ENCODE data around the gene OSBPL2. TPM values are rescaled to one million over a fixed set of nuclear protein-coding genes. Genes with fewer than 3 reads are reported as not detected.

OSBPL2 gene
- total RNA-seq, 4 donors from 2014 or later = 52.8 to 86.7 (median 64.2) TPM

DNA sequence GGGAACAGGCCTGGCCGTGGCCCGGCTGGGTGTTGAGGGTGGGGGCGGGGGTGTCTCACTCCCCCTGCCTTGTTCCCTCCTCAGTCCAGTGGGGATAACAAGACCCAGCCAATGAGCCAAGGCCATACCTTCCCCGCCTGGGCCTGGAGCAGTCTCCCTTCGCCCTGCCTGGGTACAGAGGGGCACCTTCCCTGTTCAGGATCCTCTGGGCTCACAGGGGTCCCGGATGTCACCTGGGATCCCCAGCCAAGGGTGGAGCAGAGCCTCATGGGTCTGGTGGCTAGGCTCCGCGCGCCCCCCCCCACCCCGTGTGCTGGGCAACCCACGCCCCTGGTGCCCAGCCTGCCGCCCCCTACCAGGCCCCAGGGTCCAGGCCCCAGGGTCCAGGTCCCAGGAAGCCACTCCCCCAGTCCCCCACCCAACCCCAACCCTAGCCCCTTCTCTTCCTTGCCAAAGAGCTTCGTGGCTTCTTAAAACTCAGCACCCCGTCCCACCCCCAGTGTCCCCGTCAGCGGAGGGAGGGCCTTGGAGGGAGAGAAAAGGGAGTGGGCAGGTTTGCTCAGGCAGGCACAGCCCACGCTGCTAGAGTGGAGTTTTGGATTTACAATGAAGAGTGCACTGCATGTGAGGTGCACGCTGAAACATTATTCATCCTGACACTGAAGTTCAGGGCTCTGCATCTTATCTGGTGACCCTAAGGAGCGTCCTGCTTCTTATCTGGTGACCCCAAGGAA is 30.1 kb upstream of the OSBPL2 start:
- TF ChIP-seq POLR2A (IDR thresholded peaks at IDR 0.05) = no peak
- TF ChIP-seq, protein P1, sequence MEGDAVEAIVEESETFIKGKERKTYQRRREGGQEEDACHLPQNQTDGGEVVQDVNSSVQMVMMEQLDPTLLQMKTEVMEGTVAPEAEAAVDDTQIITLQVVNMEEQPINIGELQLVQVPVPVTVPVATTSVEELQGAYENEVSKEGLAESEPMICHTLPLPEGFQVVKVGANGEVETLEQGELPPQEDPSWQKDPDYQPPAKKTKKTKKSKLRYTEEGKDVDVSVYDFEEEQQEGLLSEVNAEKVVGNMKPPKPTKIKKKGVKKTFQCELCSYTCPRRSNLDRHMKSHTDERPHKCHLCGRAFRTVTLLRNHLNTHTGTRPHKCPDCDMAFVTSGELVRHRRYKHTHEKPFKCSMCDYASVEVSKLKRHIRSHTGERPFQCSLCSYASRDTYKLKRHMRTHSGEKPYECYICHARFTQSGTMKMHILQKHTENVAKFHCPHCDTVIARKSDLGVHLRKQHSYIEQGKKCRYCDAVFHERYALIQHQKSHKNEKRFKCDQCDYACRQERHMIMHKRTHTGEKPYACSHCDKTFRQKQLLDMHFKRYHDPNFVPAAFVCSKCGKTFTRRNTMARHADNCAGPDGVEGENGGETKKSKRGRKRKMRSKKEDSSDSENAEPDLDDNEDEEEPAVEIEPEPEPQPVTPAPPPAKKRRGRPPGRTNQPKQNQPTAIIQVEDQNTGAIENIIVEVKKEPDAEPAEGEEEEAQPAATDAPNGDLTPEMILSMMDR (IDR thresholded peaks at IDR 0.05) = no peak
- no peak overlapping the region for H3K4me3 ChIP-seq
- H3K27ac ChIP-seq = no peak overlapping the region
- H3K4me1 ChIP-seq = peaks cover 0 to 2% (median 0%) of the 10 kb centered on the region in 4 donors
- no peaks in the 10 kb centered on the region for H3K9me3 ChIP-seq
- DNase-seq = no peak
- H3K36me3 ChIP-seq = peaks cover 0 to 4% (median 0%) of the 10 kb centered on the region in 3 donors
- H3K27me3 ChIP-seq = peaks cover 0 to 3% of the 10 kb centered on the region in 2 donors

DNA sequence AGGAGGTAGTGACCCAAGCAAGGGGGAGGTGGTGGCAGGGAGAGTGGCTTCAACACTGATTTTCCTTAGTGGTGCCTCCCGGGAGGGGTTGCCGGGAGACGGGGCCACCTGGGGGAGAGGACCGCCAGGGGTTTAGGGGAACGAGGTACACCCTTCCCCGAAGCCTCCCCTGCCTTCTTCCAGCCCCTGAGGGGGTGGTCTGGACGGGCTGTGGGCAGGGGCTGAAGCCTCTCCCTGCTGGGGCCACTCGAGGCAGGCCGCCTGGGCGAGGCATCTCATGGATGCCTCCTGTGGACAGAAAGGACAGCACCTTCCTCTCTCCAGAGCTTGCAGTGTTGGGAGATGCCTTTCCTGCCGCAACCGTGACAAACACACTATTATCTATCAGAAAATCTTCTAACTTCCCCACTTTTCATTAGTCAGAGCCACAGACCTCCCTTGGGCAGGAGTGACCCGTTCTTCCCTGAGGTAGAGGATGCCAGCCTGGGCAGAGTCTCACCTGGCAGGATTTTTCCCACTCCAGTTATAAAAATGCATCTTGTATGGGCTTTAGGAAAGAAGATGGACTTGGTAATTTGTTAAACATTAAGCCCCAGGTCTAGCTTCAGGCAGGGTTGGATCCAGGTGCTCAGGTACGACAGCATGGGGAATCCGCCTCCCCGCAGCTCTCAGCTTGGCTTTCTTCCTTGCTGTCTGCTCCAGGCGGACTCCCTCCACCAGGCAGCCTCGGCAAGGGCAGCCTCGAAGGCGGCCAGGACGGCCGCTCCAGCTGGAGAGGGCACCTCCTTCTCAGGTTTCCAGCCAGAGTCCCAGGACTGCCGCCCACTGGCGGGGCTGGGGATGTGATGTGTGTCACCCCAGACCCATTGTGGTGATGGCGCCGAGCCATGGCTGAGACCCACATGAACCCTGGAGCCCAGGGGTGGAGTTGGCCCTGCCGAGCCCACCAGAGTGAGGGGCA is 29.2 kb upstream of the OSBPL2 start:
- Histone ChIP-seq H3K27me3 (peaks cover 0 to 3% of the 10 kb centered on the region in 2 donors), H3K4me1 (no peaks in the 10 kb centered on the region), H3K4me3 (no peak overlapping the region), H3K9me3 (no peaks in the 10 kb centered on the region), H3K27ac (no peak overlapping the region), H3K36me3 (no peaks in the 10 kb centered on the region)
- TF ChIP-seq, protein P1 (IDR thresholded peaks at IDR 0.05) = no peak
- no peak for TF ChIP-seq POLR2A (IDR thresholded peaks at IDR 0.05)
- DNase-seq = no peak

DNA sequence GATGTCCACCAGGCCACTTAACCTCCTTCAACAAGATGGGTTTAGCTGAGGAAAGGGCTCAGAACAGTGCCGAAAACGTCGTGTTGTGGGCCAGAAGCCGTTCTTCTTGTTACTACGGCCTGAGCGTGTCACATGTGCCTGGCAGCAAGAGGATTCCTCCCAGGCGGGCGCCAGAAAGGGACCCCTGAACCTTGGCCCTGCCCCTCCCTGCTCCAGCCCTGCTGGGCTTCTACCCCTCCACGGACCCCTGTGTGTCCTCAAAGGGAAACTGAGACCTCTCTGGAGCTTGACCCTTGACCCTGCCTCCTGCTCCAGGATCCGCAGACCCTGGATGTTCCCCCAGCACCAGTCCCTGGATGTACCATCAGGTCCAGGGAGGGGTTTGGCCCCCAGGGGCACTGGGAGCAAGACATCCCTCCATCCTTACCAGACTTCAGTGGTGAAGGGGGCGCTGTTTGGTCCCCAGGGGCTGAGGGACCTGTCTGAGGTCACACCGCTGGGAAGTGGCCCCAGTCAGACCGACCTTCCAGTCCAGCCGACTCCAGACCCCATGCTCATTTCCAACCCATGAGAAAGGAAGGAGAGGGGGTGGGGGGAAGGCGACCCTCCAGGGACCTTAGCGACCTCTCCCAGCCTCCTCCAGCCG is 28.3 kb upstream of the OSBPL2 start:
- H3K27ac ChIP-seq = no peak overlapping the region
- peaks cover 0 to 5% of the 10 kb centered on the region in 2 donors for H3K27me3 ChIP-seq
- no peaks in the 10 kb centered on the region for H3K9me3 ChIP-seq
- H3K4me1 ChIP-seq = no peaks in the 10 kb centered on the region
- TF ChIP-seq, protein P1 (IDR thresholded peaks at IDR 0.05) = no peak
- TF ChIP-seq POLR2A (IDR thresholded peaks at IDR 0.05) = no peak
- H3K36me3 ChIP-seq = no peaks in the 10 kb centered on the region
- H3K4me3 ChIP-seq = no peak overlapping the region
- DNase-seq = no peak

DNA sequence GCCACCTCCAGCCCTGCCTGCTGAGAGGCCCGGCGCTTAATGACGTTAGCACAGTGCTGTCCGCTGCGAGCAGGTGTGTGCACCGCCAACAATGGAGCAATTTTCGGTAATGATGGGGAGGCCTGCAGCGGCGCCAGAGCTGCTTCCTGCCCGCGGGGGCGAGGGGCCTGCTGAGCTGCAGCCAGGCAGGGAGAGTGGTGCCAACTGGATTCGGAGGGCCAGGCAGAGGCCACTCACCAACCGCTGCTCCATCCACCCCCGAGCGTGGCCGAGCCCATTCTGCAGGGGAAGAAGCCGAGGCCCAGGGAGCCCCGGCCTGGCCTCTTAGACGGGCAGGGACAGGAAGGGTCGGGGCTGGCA is 27.8 kb upstream of the OSBPL2 start:
- no peak overlapping the region for H3K27ac ChIP-seq
- H3K4me3 ChIP-seq = no peak overlapping the region
- no peaks in the 10 kb centered on the region for H3K9me3 ChIP-seq
- peaks cover 0 to 8% of the 10 kb centered on the region in 2 donors for H3K27me3 ChIP-seq
- no peaks in the 10 kb centered on the region for H3K4me1 ChIP-seq
- DNase-seq = no peak
- H3K36me3 ChIP-seq = no peaks in the 10 kb centered on the region
- TF ChIP-seq POLR2A (IDR thresholded peaks at IDR 0.05) = no peak
- TF ChIP-seq, protein P1 (IDR thresholded peaks at IDR 0.05) = no peak

DNA sequence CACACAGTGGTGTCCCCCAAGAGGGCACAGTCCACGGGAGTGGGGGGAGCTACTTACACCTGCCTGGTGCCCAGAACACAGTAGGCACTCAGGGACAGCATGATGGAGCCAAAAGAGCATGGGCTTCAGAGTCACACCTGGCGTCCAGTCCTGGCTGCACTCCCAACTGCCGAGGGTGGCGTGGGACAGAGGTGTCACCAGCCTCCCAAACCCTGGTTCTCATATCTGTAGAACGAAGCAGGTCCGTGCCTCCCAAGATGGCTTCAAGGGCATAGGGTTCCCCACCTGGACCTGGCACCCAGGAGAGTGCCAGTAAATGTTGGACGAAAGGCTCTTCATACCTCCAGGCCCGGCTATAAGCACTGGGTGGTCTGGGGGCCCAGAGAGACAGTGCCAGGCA is 27.1 kb upstream of the OSBPL2 start:
- Histone ChIP-seq H3K27me3 (peaks cover 0 to 8% of the 10 kb centered on the region in 2 donors), H3K9me3 (no peaks in the 10 kb centered on the region), H3K27ac (no peak overlapping the region), H3K4me3 (no peak overlapping the region), H3K36me3 (no peaks in the 10 kb centered on the region), H3K4me1 (no peaks in the 10 kb centered on the region)
- TF ChIP-seq, protein P1 (IDR thresholded peaks at IDR 0.05) = no peak
- TF ChIP-seq POLR2A (IDR thresholded peaks at IDR 0.05) = no peak
- DNase-seq = no peak
